DMS153 (cell line): Measurements from ENCODE around the gene TNIK.
"Not testable (repeated sequence)": the region's sequence is repeated elsewhere in the genome, so short reads cannot be mapped to it uniquely, and the experiment has no call there.

Experiments
- DNase-seq: peaks from one replicate; lab custom pipeline; 2025; lab: John Stamatoyannopoulos, UW

The TNIK gene

GRCh38 chr3:171384101-171384891 is 75.9 kb downstream of the TNIK start:
- no peak for DNase-seq

DNA sequence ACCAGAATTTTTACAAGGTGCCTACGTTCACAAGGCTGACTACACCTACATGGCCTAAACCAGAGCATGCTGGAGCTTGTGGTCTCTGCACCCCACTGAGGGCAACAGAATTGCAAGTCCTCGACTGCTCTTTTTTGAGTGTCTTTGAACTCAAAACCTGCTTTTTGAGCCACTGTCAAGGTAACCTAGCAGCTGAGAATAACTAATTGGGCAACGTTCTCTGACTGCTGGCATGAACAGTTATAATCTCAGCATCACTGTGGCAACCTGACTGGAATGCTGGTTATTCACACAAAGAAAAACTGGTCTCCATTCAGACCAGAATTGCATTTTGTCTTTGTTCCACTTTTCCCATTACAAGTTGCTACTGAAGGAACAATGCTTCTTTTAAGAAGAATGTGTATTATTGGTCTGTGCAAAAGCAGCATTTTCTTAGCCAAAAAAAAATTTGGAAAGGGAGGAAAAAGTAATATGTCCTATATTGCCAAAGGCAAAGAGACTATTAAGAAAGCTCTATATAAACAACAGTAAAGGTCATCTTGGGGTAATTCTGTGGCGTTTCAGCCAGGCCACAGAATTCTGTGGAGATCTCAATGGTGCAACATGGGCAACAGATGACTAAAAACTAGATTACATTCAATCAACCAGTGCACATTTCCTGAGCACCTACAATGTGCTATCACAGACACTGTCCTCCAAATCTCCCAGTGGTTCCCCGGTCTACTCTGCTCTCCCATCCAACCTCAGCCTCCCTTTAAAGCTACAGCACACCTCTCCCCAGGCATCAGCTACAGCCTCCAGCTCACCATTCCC is 76.8 kb downstream of the TNIK start:
- no peak for DNase-seq

GRCh38 chr3:171382347-171382746 is 77.9 kb downstream of the TNIK start:
- not testable (repeated sequence) for DNase-seq

DNA sequence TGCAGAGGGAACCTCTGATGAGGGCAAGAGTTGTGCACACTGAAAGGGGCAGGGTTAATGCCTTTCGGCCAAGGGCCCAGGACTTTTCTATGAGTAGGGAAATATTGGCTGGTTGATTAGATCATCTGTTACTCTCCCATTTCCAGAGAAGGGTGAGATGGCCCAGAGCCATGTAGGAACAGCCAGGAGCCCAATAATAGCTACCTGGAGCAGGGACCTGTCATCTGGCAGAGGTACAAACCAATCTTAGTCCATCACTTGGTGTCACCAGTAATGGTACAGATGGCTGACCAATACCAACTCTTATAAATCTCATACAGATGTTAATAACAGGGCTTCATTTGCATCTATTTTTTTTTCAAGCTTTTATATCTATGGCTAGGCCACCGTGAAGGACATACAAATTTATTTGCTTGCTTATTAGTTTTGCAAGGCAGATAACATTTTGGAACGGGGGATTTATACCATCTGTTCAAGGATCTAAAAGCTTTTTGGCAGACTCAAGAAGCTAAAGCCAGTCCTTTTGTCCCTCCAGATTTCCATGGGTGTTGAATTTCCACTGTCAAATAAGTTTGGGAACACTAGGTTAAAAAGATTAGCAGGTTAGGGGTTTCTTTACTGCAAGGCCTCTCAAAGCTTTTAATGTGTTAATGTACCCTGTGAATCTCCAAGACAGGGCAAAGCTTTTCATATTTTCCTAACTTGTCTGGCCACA is 79.3 kb downstream of the TNIK start:
- no peak for DNase-seq

- no peak for DNase-seq
Measured at GRCh38 chr3:171379961-171380483, 80.2 kb downstream of the TNIK start.

DNA sequence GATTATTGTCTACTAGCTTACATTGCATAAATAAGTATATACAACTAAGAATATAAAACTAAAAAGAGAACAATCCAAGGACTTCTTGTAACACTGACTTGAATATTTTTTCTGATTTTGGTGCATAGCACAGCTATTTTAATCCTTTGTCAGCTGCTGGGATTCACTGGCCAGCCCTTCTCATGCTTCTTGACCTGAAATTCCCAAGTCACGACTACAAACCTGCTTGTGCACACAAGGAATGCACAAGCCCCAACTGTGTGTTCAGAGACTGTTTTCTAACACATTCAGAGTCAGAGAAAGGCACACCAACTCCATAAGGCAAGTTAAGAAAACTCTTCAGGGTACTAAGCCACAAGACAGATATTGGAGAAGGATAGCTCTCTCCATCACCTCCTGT is 80.9 kb downstream of the TNIK start:
- DNase-seq = no peak

- DNase-seq = no peak
Measured at GRCh38 chr3:171378586-171378985, 81.6 kb downstream of the TNIK start.

- no peak for DNase-seq
Measured at GRCh38 chr3:171377859-171378258, 82.3 kb downstream of the TNIK start.

DNA sequence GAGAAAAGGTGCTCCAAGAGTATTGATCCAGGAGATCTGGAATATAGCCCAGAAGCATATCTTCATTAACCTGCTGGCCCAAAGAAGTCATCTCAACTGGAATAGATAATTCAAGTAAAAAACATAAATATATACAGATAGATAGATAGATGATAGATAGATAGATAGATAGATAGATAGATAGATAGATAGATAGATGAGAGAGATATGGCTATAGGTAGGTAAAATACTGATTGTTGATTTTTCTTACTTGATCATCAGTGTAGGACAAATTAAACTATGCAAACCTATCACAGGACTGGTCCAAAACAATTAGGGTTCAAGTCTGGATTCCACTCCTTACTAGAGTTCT is 83.6 kb downstream of the TNIK start:
- no peak for DNase-seq

- no peak for DNase-seq
Measured at GRCh38 chr3:171375666-171376595, 84.3 kb downstream of the TNIK start.

DNA sequence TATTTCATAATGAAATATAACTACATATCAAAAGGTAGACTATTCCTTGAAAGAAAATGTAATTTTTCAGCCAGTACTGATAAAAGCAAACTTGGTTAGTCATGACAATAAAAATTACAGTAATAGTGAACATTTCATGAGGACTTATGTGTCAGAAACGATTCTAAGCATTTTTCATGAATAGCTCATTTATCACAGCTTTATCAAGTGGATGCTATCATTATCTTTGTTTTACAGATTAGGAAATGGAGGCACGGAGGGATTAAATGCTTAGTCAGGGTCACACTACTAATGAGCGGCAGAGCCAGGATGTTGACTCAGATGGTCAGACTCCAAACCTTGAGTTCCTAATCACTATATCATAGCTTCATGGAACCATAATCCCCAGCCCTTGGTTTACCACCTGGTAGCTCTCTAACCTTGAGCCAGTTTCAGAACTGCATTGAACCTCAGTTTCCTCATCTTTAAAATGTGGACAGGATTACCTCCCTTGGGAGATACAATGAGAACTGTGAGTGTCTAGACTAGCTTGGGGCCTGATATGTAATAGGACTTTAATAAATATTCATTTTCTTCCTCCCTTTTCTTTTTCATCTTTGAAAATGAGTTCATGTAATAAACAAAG is 85.4 kb downstream of the TNIK start:
- no peak for DNase-seq

- DNase-seq = no peak
Measured at GRCh38 chr3:171374260-171374659, 85.9 kb downstream of the TNIK start.

DNA sequence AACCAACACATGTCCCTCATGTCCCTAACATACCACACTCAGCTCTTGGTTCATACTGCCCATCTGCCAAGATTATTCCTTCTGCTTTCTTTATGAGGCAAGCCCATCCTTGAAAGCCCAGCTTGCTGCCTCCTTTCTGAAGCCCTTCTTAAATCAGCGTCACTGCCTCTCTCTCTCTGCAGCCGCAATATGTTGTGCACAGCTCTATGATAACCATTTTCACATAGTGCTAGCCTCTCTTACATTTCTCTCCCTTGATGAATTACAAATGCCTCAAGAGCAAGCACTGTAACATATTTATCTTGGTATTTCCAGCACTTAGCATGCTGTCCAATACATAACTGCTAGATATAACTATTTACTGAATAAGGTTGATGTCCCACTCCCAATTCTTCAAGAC is 86.5 kb downstream of the TNIK start:
- DNase-seq = no peak

- DNase-seq = no peak
Measured at GRCh38 chr3:171372694-171373093, 87.5 kb downstream of the TNIK start.

- no peak for DNase-seq
Measured at GRCh38 chr3:171371354-171371753, 88.9 kb downstream of the TNIK start.

GRCh38 chr3:171369156-171369555 is 91.0 kb downstream of the TNIK start:
- no peak for DNase-seq

GRCh38 chr3:171366738-171367137 is 93.5 kb downstream of the TNIK start:
- DNase-seq = not testable (repeated sequence)

DNA sequence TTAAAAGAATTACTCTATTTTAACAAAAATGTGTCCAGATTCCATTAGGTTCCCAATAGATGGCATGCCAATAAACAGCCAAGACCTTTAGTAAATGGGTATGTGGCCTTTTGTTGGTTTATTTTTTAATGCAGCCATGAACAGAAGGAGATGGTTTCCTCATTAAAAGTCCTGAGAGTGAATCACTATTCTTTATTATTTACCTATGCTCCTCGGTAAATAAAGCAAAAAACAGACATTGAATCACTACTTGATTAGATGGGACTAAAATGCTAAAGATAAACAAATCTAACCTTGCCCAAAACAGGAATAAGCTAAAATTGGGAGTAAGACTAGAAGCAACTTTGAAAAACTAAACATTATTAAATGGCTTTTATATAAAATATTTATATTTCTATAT is 94.2 kb downstream of the TNIK start:
- no peak for DNase-seq

DNA sequence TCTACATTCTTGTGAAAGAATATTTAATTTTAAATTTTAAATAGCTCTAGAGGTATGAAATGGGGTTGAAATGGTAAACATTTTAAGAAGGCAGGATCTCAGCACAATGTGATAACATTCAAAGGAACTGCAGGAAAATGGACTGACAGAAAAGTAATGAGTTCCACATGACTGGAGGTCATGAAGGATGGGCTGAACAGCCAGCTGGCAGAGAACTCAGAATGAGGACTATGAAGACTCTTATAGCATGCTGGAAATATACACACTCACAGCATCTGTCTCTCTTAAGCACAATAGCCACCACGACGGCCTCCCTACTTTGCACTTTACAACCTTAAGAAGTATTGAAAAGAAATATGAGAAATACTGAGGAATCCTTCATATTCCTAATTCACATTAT is 94.7 kb downstream of the TNIK start:
- no peak for DNase-seq

GRCh38 chr3:171364500-171364899 is 95.7 kb downstream of the TNIK start:
- DNase-seq = no peak

DNA sequence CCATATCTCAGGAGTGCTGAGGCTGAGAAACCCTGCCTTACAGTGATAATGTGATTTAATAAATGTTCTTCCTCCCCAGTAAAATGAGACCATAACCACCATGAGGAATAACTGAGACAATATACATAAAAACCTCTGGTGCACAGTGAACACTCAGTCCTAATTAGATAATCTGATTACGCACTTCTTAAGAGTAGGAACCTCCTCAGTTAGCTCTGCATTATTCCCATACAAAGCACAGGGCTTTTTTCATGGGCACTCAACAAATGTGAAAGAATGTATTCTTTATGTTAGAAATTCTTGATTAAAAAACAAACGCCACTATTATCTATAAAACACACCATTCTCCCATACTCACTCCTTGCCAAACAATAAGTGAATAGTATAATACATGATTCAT is 97.0 kb downstream of the TNIK start:
- DNase-seq = no peak
